Ishikawa (cell line): ENCODE results near the gene HSP90B1.

Experiments
- CEBPB ChIP-seq: IDR thresholded peaks from 2 replicates; pipeline ENCODE4 v1.6.1; 2012
- CREB1 ChIP-seq: IDR thresholded peaks from 2 replicates; pipeline ENCODE4 v1.6.1; 2012; ENCODE audit warnings: low read depth
- EGR1 ChIP-seq: IDR thresholded peaks from 2 replicates; pipeline ENCODE4 v1.6.1; 2012
- EP300 ChIP-seq: IDR thresholded peaks from 2 replicates; pipeline ENCODE4 v1.6.1; 2012; ENCODE audit warnings: borderline replicate concordance
- FOXM1 ChIP-seq: IDR thresholded peaks from 2 replicates; pipeline ENCODE4 v1.6.1; 2012; ENCODE audit warnings: low read depth, borderline replicate concordance
- MAX ChIP-seq: IDR thresholded peaks from 2 replicates; pipeline ENCODE4 v1.6.1; 2012
- NFIC ChIP-seq: IDR thresholded peaks from 2 replicates; pipeline ENCODE4 v1.6.1; 2012
- RAD21 ChIP-seq: IDR thresholded peaks from 2 replicates; pipeline ENCODE4 v1.6.1; 2012; ENCODE audit warnings: low read depth
- TAF1 ChIP-seq: IDR thresholded peaks from 2 replicates; pipeline ENCODE4 v1.6.1; 2012; ENCODE audit warnings: low read depth, mild to moderate bottlenecking
- TCF12 ChIP-seq: IDR thresholded peaks from 2 replicates; pipeline ENCODE4 v1.6.1; 2012; ENCODE audit warnings: low read depth
- TEAD4 ChIP-seq: IDR thresholded peaks from 2 replicates; pipeline ENCODE4 v1.6.1; 2012
- YY1 ChIP-seq: IDR thresholded peaks from 2 replicates; pipeline ENCODE4 v1.6.1; 2012; ENCODE audit warnings: low read depth
- ZBTB7A ChIP-seq: IDR thresholded peaks from 2 replicates; pipeline ENCODE4 v1.6.1; 2012; ENCODE audit warnings: low read depth
- TF ChIP-seq, protein P1 (sequence below): IDR thresholded peaks from 2 replicates; pipeline ENCODE4 v1.6.1; 2012

Gene HSP90B1

DNA sequence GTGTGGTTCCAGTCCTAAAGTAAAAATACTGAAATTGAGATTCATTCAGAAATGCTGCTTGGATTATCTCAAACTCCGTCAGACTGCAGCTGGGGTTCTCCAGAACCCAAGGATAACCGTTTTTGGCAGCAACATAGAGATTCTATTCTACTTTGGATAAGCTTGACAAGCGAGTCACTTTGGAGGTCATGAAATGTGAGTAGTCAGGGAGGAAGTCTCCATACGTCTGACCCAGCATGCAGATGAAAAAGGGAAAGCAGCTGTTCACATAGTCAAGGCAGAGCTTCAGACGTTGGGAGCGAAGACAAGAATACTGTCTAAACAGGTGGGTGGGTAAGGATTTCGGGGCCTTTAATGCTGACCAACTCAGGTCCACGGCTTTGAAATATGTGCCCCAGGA lies 14.9 kb upstream of the HSP90B1 start:
- no peak for TF ChIP-seq EGR1
- no peak for TF ChIP-seq EP300
- no peak for TF ChIP-seq ZBTB7A
- TF ChIP-seq RAD21: no peak
- no peak for TF ChIP-seq CEBPB
- TF ChIP-seq MAX: no peak
- no peak for TF ChIP-seq CREB1
- TF ChIP-seq TCF12: no peak
- TF ChIP-seq TEAD4: no peak
- TF ChIP-seq NFIC: no peak
- no peak for TF ChIP-seq TAF1

DNA sequence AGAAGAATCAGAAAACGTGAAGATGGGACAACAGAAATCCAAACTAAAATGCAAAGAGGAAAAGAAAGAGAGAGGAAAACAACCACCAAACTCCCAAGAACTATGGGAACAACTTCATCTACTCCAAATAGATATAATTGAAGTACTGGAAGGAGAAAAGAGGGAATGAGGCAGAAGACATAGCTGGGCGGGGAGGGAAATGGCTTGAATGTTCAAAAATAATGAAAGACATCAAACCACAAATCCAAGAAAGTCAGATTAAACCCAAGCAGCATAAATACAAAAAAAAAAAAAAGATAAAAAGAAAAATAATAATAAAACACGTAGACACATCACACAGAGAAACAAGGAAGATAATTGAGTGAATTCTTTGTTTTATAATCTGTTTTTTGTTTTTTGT lies 12.3 kb upstream of the HSP90B1 start:
- no peak for TF ChIP-seq MAX

- TF ChIP-seq MAX: 0 out of 2 replicates have a peak, but pooled peaks have one; percentile 30
- 0 out of 2 replicates have a peak, but pooled peaks have one; percentile 30 for TF ChIP-seq YY1
- no peak for TF ChIP-seq TEAD4
Measured at GRCh38 chr12:103924761-103925641, 5.2 kb upstream of the HSP90B1 start.

- TF ChIP-seq YY1: no peak
- TF ChIP-seq, protein P1, sequence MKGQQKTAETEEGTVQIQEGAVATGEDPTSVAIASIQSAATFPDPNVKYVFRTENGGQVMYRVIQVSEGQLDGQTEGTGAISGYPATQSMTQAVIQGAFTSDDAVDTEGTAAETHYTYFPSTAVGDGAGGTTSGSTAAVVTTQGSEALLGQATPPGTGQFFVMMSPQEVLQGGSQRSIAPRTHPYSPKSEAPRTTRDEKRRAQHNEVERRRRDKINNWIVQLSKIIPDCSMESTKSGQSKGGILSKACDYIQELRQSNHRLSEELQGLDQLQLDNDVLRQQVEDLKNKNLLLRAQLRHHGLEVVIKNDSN: no peak
- no peak for TF ChIP-seq FOXM1
Measured at GRCh38 chr12:103928682-103929045, 1.5 kb upstream of the HSP90B1 start.

DNA sequence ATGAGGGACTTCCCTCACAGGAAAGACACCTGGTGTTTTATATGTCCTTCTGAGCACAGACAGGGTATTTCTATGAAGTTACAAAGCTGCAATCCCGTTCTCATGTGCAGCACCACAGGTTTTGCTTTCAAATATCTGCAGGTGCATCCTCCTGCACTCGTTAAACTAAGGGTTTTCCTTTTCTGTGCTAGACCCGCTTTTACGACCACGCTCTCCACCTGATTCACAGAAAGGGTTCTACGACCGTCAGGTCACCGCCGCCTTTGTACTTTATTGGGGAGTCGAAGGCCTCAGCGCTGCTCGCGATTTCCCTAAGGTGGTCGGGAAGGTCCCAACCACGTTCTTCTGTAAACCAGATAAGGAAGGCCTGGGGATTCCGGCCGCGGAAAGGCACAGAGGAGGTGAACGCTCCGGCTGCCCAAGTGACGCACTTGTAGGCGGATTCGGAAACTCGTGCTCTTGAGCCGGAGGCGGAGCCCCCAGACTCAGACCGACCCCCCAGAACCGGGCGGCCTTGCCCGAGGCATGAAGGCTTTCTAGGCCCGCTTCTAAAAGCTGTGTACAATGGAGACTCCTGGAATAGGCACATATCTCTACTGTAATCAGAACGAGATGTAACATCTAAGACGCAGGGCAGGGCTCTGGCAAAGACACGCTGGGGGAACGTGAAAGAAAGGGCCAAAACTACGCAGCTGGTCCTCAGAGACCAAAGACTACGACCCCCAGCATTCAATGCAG lies 995 bp upstream of the HSP90B1 start:
- TF ChIP-seq, protein P1: no peak
- 0 out of 2 replicates have a peak, but pooled peaks have one; percentile 42 for TF ChIP-seq MAX
- 0 out of 2 replicates have a peak, but pooled peaks have one; percentile 7 for TF ChIP-seq CREB1
- no peak for TF ChIP-seq NFIC
- peak; percentile 38; the same call in 1 of the 2 replicates for TF ChIP-seq TAF1
- peak; percentile 87; the same call in 1 of the 2 replicates for TF ChIP-seq ZBTB7A

GRCh38 chr12:103929784-103930033 lies 501 bp upstream of the HSP90B1 start:
- TF ChIP-seq YY1 (peak; percentile 61; the same call in 1 of the 2 replicates), EGR1 (no peak), EP300 (no peak), NFIC (no peak)

DNA sequence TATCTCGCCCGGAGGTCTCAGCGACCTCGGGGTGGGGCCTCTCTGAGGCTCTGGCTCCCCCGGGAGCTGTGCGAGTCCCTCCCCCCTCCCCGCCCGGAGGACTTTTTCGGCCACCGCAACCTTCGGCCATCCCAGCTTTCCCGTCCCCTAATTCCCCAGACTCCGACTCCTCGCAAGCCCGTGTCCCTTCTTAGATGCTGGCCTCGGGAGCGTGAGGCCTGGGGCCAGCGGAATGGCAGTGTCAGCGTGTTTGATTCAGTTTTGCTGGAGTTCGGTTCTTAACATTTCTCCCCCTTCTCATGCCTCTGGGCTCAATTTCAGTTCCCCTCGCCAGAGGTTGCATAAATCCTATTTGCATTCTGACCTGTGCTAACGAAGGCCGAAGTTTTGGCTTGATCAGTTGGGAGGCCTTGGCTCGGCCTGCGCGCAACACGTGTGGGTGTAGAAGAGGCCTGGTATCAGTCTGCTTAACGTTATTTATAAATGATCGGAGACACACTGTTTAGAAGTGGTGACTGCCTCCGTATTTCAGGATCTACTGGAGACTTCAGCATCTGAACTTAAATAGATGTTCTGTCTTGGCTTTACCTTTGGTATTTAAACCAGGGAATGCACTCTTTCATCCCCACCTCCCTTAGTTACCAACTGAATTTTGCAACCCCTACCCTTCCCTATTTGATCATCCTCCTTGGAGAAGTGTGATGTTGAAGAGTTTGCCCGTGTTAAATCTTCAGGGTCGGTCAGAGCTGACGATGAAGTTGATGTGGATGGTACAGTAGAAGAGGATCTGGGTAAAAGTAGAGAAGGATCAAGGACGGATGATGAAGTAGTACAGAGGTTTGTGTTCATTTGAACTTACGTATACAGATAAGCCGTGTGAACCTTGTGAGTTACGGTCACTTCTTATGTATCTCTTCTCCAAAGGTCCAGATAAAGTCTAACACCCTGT lies 851 bp downstream of the HSP90B1 start:
- no peak for TF ChIP-seq CEBPB
- TF ChIP-seq MAX: peak; percentile 60; the same call in 1 of the 2 replicates
- TF ChIP-seq, protein P1: no peak

DNA sequence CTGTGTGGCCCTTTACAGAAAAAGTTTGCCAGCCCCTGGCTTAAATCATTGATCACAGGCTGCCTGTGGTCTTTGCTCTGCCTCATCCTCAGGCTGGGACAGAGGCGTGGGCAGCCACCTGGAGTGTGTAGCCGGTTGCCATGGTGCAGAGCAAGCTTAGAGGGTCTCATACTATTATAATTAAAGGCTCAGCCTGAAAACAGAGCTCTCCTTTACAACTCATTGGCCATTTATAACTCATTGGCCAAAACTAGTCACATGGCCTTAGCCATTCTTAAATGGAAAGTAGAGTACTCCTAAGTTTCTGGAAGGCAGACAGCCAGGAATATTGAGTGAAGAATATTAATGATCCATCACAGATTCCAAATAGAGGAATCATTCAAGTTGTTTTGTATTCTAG lies 3.0 kb downstream of the HSP90B1 start:
- TF ChIP-seq CEBPB: no peak
- TF ChIP-seq, protein P1: peak; percentile 63
